IMR-90 (cell line): ENCODE results near the gene MAGI1. TPM values are rescaled to one million over a fixed set of nuclear protein-coding genes. Genes with fewer than 3 reads are reported as not detected.

Experiments
- ATAC-seq: fragments of 200-7000 bp; cut with Tn5 transposase; 2 replicates; pipeline ENCODE4 v1.9.1; 2020; ENCODE audit warnings: low read depth, mild to moderate bottlenecking, moderate library complexity
- BruUV-seq: library from RNA; stranded (reverse); fragments of 400-500 nt; replicated peaks from 2 replicates; lab custom pipeline; 2021; lab: Mats Ljungman, UMichigan
- CTCF ChIA-PET: fragments of 300-600 bp; formaldehyde crosslinking; extraction: SDS; loops from one replicate; lab custom pipeline; 2021; ENCODE audit warnings: antibody characterized with exemption; lab: Yijun Ruan, JAX
- POLR2A ChIA-PET: fragments of 300-600 bp; sonication (Branson Sonifier 250); formaldehyde crosslinking; loops from one replicate; lab custom pipeline; 2022; ENCODE audit warnings: antibody characterized with exemption; ENCODE audit not compliant: unreplicated experiment; lab: Charles Lee
- DNase-seq: peaks from one replicate; pipeline ENCODE4 v3.0.0; 2013
- H2AFZ ChIP-seq: replicated peaks from 2 replicates; pipeline ENCODE3; 2013; ENCODE audit warnings: low read length, mild to moderate bottlenecking; ENCODE audit not compliant: poor library complexity
- H2AK5ac ChIP-seq: 2 replicates; pipeline ENCODE4 v1.6.1; 2013; ENCODE audit warnings: low read depth, low read length, inconsistent platforms
- H2AK9ac ChIP-seq: replicated peaks from 2 replicates; pipeline ENCODE3; 2013; ENCODE audit warnings: mild to moderate bottlenecking, low read depth, low read length, moderate library complexity; ENCODE audit not compliant: poor library complexity
- H2BK120ac ChIP-seq: 2 replicates; pipeline ENCODE4 v1.6.1; 2013; ENCODE audit warnings: low read depth, low read length, inconsistent platforms
- H2BK15ac ChIP-seq: 3 replicates; pipeline ENCODE4 v1.6.1; 2013; ENCODE audit warnings: low read depth, low read length, inconsistent platforms
- H2BK20ac ChIP-seq: 2 replicates; pipeline ENCODE4 v1.6.1; 2013; ENCODE audit warnings: low read depth, mild to moderate bottlenecking, inconsistent platforms, low read length, moderate library complexity
- H2BK5ac ChIP-seq: 2 replicates; pipeline ENCODE4 v1.6.1; 2013; ENCODE audit warnings: mild to moderate bottlenecking, low read depth, low read length, inconsistent platforms; ENCODE audit not compliant: poor library complexity, severe bottlenecking
- H3K14ac ChIP-seq: replicated peaks from 2 replicates; pipeline ENCODE4 v1.6.1; 2013; ENCODE audit warnings: low read depth, low read length, inconsistent platforms
- H3K18ac ChIP-seq: 2 replicates; pipeline ENCODE4 v1.6.1; 2013; ENCODE audit warnings: low read depth, low read length, control low read depth
- H3K23ac ChIP-seq: 2 replicates; pipeline ENCODE4 v1.6.1; 2013; ENCODE audit warnings: low read depth, low read length, inconsistent platforms
- H3K27ac ChIP-seq: 2 replicates; pipeline ENCODE4 v1.5.1; 2013; ENCODE audit warnings: mild to moderate bottlenecking, control low read depth, low read length; ENCODE audit not compliant: insufficient read depth
- H3K27me3 ChIP-seq: 2 replicates; pipeline ENCODE4 v1.6.1; 2013; ENCODE audit warnings: low read length; ENCODE audit not compliant: control insufficient read depth, insufficient read depth
- H3K36me3 ChIP-seq: 2 replicates; pipeline ENCODE4 v1.6.1; 2013; ENCODE audit warnings: low read length, mixed read lengths; ENCODE audit not compliant: control insufficient read depth, insufficient read depth
- H3K4ac ChIP-seq: 2 replicates; pipeline ENCODE4 v1.6.1; 2013; ENCODE audit warnings: low read depth, low read length, inconsistent platforms
- H3K4me1 ChIP-seq: 2 replicates; pipeline ENCODE4 v1.6.1; 2013; ENCODE audit warnings: low read length, mixed read lengths; ENCODE audit not compliant: control insufficient read depth, insufficient read depth
- H3K4me2 ChIP-seq: 2 replicates; pipeline ENCODE4 v1.6.1; 2013; ENCODE audit warnings: low read depth, mild to moderate bottlenecking, control low read depth, low read length, moderate library complexity
- H3K4me3 ChIP-seq: 2 replicates; pipeline ENCODE4 v1.5.1; 2013; ENCODE audit warnings: low read depth, mild to moderate bottlenecking, control low read depth, low read length, moderate library complexity; ENCODE audit not compliant: insufficient read depth
- H3K56ac ChIP-seq: 2 replicates; pipeline ENCODE4 v1.6.1; 2013; ENCODE audit warnings: low read length, inconsistent platforms; ENCODE audit not compliant: insufficient read depth; ENCODE audit errors: extremely low read depth
- H3K79me1 ChIP-seq, 2 experiments: 2 replicates each; pipeline ENCODE4 v1.6.1; 2013; ENCODE audit warnings: low read length in 2 of 2, inconsistent platforms in 1 of 2, low read depth in 1 of 2
- H3K9ac ChIP-seq: 2 replicates; pipeline ENCODE4 v1.6.1; 2013; ENCODE audit warnings: low read depth, low read length, control low read depth
- H3K9me1 ChIP-seq: 2 replicates; pipeline ENCODE4 v1.6.1; 2013; ENCODE audit warnings: low read length, inconsistent platforms; ENCODE audit not compliant: insufficient read depth
- H3K9me3 ChIP-seq: 2 replicates; pipeline ENCODE4 v1.6.1; 2013; ENCODE audit warnings: low read length; ENCODE audit not compliant: control insufficient read depth, insufficient read depth
- H4K20me1 ChIP-seq: 2 replicates; pipeline ENCODE4 v1.6.1; 2013; ENCODE audit warnings: low read length, inconsistent platforms; ENCODE audit not compliant: insufficient read depth
- H4K5ac ChIP-seq: 2 replicates; pipeline ENCODE4 v1.6.1; 2013; ENCODE audit warnings: mild to moderate bottlenecking, low read depth, low read length, control low read depth
- H4K8ac ChIP-seq, 2 experiments: 2 replicates each; pipeline ENCODE4 v1.6.1; 2013; ENCODE audit warnings: low read depth in 2 of 2, low read length in 2 of 2, control low read depth in 1 of 2, inconsistent platforms in 1 of 2
- H4K91ac ChIP-seq: 2 replicates; pipeline ENCODE4 v1.6.1; 2013; ENCODE audit warnings: low read depth, low read length, inconsistent platforms; ENCODE audit not compliant: insufficient read depth
- BHLHE40 ChIP-seq: fragments of 150-350 bp; IDR thresholded peaks from 2 replicates; pipeline ENCODE4 v1.6.1; 2016; ENCODE audit warnings: mild to moderate bottlenecking, low read depth, low read length
- CEBPB ChIP-seq: IDR thresholded peaks from 2 replicates; pipeline ENCODE4 v1.6.1; 2012; ENCODE audit warnings: low read depth, low read length, improper control_type of control experiment
- CHD1 ChIP-seq: IDR thresholded peaks from 2 replicates; pipeline ENCODE4 v1.6.1; 2012; ENCODE audit warnings: low read depth, low read length, improper control_type of control experiment
- CTCF ChIP-seq: conservative IDR thresholded peaks from 2 replicates; pipeline ENCODE4 v1.5.1; 2012; ENCODE audit warnings: mild to moderate bottlenecking, low read depth, low read length, improper control_type of control experiment
- ELK1 ChIP-seq: fragments of 150-350 bp; IDR thresholded peaks from 2 replicates; pipeline ENCODE4 v1.6.1; 2016; ENCODE audit warnings: low read depth, mild to moderate bottlenecking, low read length, moderate library complexity, borderline replicate concordance
- FOS ChIP-seq: fragments of 150-350 bp; IDR thresholded peaks from 2 replicates; pipeline ENCODE4 v1.6.1; 2016; ENCODE audit warnings: low read depth, low read length
- MAFK ChIP-seq: IDR thresholded peaks from 2 replicates; pipeline ENCODE4 v1.6.1; 2012; ENCODE audit warnings: low read depth, low read length, improper control_type of control experiment
- MAZ ChIP-seq: IDR thresholded peaks from 2 replicates; pipeline ENCODE4 v1.6.1; 2012; ENCODE audit warnings: low read depth, mild to moderate bottlenecking, low read length, improper control_type of control experiment, moderate library complexity, borderline replicate concordance
- MXI1 ChIP-seq: IDR thresholded peaks from 2 replicates; pipeline ENCODE4 v1.6.1; 2012; ENCODE audit warnings: low read depth, mild to moderate bottlenecking, low read length, moderate library complexity, borderline replicate concordance
- NFE2L2 ChIP-seq: fragments of 150-350 bp; IDR thresholded peaks from 2 replicates; pipeline ENCODE4 v1.6.1; 2016; ENCODE audit warnings: low read depth, mild to moderate bottlenecking, low read length
- POLR2A ChIP-seq: IDR thresholded peaks from 2 replicates; pipeline ENCODE4 v1.6.1; 2012; ENCODE audit warnings: mild to moderate bottlenecking, low read depth, low read length
- RAD21 ChIP-seq: IDR thresholded peaks from 2 replicates; pipeline ENCODE4 v1.6.1; 2012; ENCODE audit warnings: low read length, improper control_type of control experiment
- RCOR1 ChIP-seq: IDR thresholded peaks from 2 replicates; pipeline ENCODE4 v1.6.1; 2012; ENCODE audit warnings: mild to moderate bottlenecking, low read length, improper control_type of control experiment; ENCODE audit not compliant: insufficient replicate concordance
- RFX5 ChIP-seq: IDR thresholded peaks from 2 replicates; pipeline ENCODE4 v1.8.0; 2012; ENCODE audit warnings: low read depth, mild to moderate bottlenecking, low read length, moderate library complexity
- SMC3 ChIP-seq: fragments of 150-350 bp; IDR thresholded peaks from 2 replicates; pipeline ENCODE4 v1.6.1; 2016; ENCODE audit warnings: low read depth, mild to moderate bottlenecking, antibody characterized with exemption, low read length, moderate library complexity
- WGBS, 2 experiments: methylation state at CpG; one replicate each; pipeline versions ENCODE4 v1.1.5 to v1.1.7; 2013; ENCODE audit warnings: missing lambda C conversion rate in 2 of 2; ENCODE audit not compliant: insufficient read length in 1 of 2; ENCODE audit errors: extremely low coverage in 2 of 2; 5-methylcytosine and 5-hydroxymethylcytosine counted together
- dilution Hi-C: fragments of 300-500 bp; cut with HindIII; formaldehyde crosslinking; loops from one replicate; pipeline ENCODE4 v1.14.3; 2018; ENCODE audit warnings: low sequenced_read_pairs; ENCODE audit not compliant: unreplicated experiment
- in situ Hi-C: fragments of 300-500 bp; cut with MboI; formaldehyde crosslinking; loops from 3 replicates; pipeline ENCODE4 v1.14.3; 2019; ENCODE audit warnings: low sequenced_read_pairs, inconsistent platforms, mixed read lengths
- intact Hi-C: fragments of 100-400 bp; cut with micrococcal nuclease; formaldehyde crosslinking; loops from 2 replicates; pipeline ENCODE4 v1.10.0; 2022
- polyA plus RNA-seq, 3 experiments: library from polyadenylated mRNA; depleted of rRNA; stranded (reverse); fragments of >200 nt; gene quantifications; 2 replicates each; pipeline ENCODE4 v1.2.3, GENCODE V29; 2012; ENCODE audit warnings: low replicate concordance in 1 of 3
- total RNA-seq: library from RNA; depleted of rRNA; stranded (reverse); fragments of >200 nt; gene quantifications from 2 replicates; pipeline ENCODE4 v1.2.3, GENCODE V29; 2012
- TF ChIP-seq, protein P1 (sequence below): fragments of 150-350 bp; IDR thresholded peaks from 2 replicates; pipeline ENCODE4 v1.6.1; 2017; ENCODE audit warnings: mild to moderate bottlenecking, antibody characterized with exemption, low read length, low read depth

MAGI1 gene
- total and polyA plus RNA-seq, 2 of the 4 experiments (the other 2 are of a cell fraction), result 14.5 to 24.2 TPM

GRCh38 chr3:66015841-66016240 lies 22.9 kb downstream of the MAGI1 start:
- no peaks in the 10 kb centered on the region for H3K36me3 ChIP-seq
- H3K9me1 ChIP-seq, result peaks cover 13% of the 10 kb centered on the region
- H3K56ac ChIP-seq, result no peak overlapping the region
- ChIA-PET CTCF (interaction anchor here (0.6 kb wide), 2 partner anchors 25 to 166 kb away, joined by 3 to 5 read pairs; no protein-coding TSS in a partner anchor), POLR2A (no interaction called here)
- H3K4me2 ChIP-seq, result no peak overlapping the region
- H3K79me1 ChIP-seq, result peaks cover 35 to 59% of the 10 kb centered on the region in 2 experiments
- H2BK20ac ChIP-seq, result no peak overlapping the region
- H2BK5ac ChIP-seq, result no peak overlapping the region
- no peaks in the 10 kb centered on the region for H3K9me3 ChIP-seq
- H2BK120ac ChIP-seq, result no peak overlapping the region
- H3K27ac ChIP-seq, result no peak overlapping the region
- H2BK15ac ChIP-seq, result no peak overlapping the region
- peaks cover 35% of the 10 kb centered on the region; the same call in 1 of the 2 replicates for H4K20me1 ChIP-seq
- TF ChIP-seq MAZ (no peak), RAD21 (no peak), CEBPB (no peak), SMC3 (no peak), CTCF (no peak), NFE2L2 (no peak), CHD1 (no peak), RFX5 (no peak), BHLHE40 (no peak), MAFK (no peak), RCOR1 (no peak), POLR2A (no peak), MXI1 (no peak), ELK1 (no peak), FOS (no peak)
- TF ChIP-seq, protein P1, sequence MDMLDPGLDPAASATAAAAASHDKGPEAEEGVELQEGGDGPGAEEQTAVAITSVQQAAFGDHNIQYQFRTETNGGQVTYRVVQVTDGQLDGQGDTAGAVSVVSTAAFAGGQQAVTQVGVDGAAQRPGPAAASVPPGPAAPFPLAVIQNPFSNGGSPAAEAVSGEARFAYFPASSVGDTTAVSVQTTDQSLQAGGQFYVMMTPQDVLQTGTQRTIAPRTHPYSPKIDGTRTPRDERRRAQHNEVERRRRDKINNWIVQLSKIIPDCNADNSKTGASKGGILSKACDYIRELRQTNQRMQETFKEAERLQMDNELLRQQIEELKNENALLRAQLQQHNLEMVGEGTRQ, result no peak
- ATAC-seq, result no peak
- H3K4me3 ChIP-seq, result no peak overlapping the region
- BruUV-seq, result no TSS peak
- no peaks in the 10 kb centered on the region for H3K27me3 ChIP-seq
- no peak for DNase-seq
- H4K5ac ChIP-seq, result no peak overlapping the region
- H3K14ac ChIP-seq, result no peak overlapping the region
- H2AK5ac ChIP-seq, result no peak overlapping the region
- in situ Hi-C loops (no loop called here), intact Hi-C loops (no loop called here), dilution Hi-C loops (no loop called here)
- H2AK9ac ChIP-seq, result no peak overlapping the region
- H4K8ac ChIP-seq, result no peak overlapping the region
- no peak overlapping the region for H3K18ac ChIP-seq
- no peak overlapping the region for H2AFZ ChIP-seq
- H3K9ac ChIP-seq, result no peak overlapping the region
- peaks cover 3% of the 10 kb centered on the region for H3K4me1 ChIP-seq
- no CpG with 5 or more reads among the region's 4 CpGs for WGBS, 2 experiments
- no peak overlapping the region for H4K91ac ChIP-seq
- no peak overlapping the region for H3K4ac ChIP-seq
- no peak overlapping the region for H3K23ac ChIP-seq
